ENCODE data around the gene RAD54L2. TPM values are rescaled to one million over a fixed set of nuclear protein-coding genes. Genes with fewer than 3 reads are reported as not detected.
"Not testable (repeated sequence)": the region's sequence is repeated elsewhere in the genome, so short reads cannot be mapped to it uniquely, and the experiment has no call there.

Gene RAD54L2
- 20.8 TPM for polyA plus RNA-seq (ENCODE audit: insufficient read length)
- long read RNA-seq, donor 1 = 0 reads
- long read RNA-seq, donor 2 = 0 reads
- long read RNA-seq, donor 3 = 0 reads
- long read RNA-seq, donor 4 = 0 reads
- long read RNA-seq, donor 5 = 0 reads
- long read RNA-seq, donor 6 = 0 reads
- long read RNA-seq, donor 7 = 0 reads
- long read RNA-seq, donor 8 = 0 reads

- peak; percentile 76 for DNase-seq
These were observed at the start of gene RAD54L2 for GRCh38 chr3:51538459-51539290. Gene RAD54L2 (plus strand): TSS chr3:51538719. CDS start chr3:51590421, 51,702 bp downstream.

GRCh38 chr3:51498876-51499738 is 39.4 kb upstream of the RAD54L2 start:
- DNase-seq = peak; percentile 92

GRCh38 chr3:51500632-51501131 is 37.8 kb upstream of the RAD54L2 start:
- DNase-seq = no peak

- DNase-seq = peak; percentile 56
These were observed 36.5 kb upstream of the RAD54L2 start for GRCh38 chr3:51501833-51502561.

- DNase-seq = no peak
These were observed 36.0 kb upstream of the RAD54L2 start for GRCh38 chr3:51502562-51502910.

- no peak for DNase-seq
These were observed 35.5 kb upstream of the RAD54L2 start for GRCh38 chr3:51503007-51503406.

GRCh38 chr3:51508255-51508654 is 30.3 kb upstream of the RAD54L2 start:
- DNase-seq = no peak

- no peak for DNase-seq
These were observed 27.5 kb upstream of the RAD54L2 start for GRCh38 chr3:51510996-51511395.

- no peak for DNase-seq
These were observed 24.3 kb upstream of the RAD54L2 start for GRCh38 chr3:51514210-51514609.

- DNase-seq = no peak
These were observed 18.7 kb upstream of the RAD54L2 start for GRCh38 chr3:51519848-51520247.

- DNase-seq = not testable (repeated sequence)
These were observed 17.4 kb upstream of the RAD54L2 start for GRCh38 chr3:51520906-51521730.

GRCh38 chr3:51522273-51522962 is 16.1 kb upstream of the RAD54L2 start:
- no peak for DNase-seq

GRCh38 chr3:51524874-51525273 is 13.6 kb upstream of the RAD54L2 start:
- DNase-seq = not testable (repeated sequence)

- no peak for DNase-seq
These were observed 8.0 kb upstream of the RAD54L2 start for GRCh38 chr3:51530485-51530884.

GRCh38 chr3:51535146-51536019 is 3.1 kb upstream of the RAD54L2 start:
- DNase-seq = no peak

GRCh38 chr3:51537631-51538030 is 888 bp upstream of the RAD54L2 start:
- DNase-seq = not testable (repeated sequence)

- DNase-seq = no peak
These were observed 432 bp upstream of the RAD54L2 start for GRCh38 chr3:51538115-51538458.

GRCh38 chr3:51539291-51539941 is 897 bp downstream of the RAD54L2 start:
- peak; percentile 19 for DNase-seq

- not testable (repeated sequence) for DNase-seq
These were observed 4.1 kb downstream of the RAD54L2 start for GRCh38 chr3:51542596-51542995.

Data from left kidney (tissue), 8 donors.